CD4-positive, alpha-beta memory T cell (primary cell): ENCODE data around the gene SPPL2A. TPM values are rescaled to one million over a fixed set of nuclear protein-coding genes. Genes with fewer than 3 reads are reported as not detected.

Source experiments
- CTCF ChIA-PET: fragments of 350-600 bp; sonication (Branson Sonifier 250); formaldehyde crosslinking; loops from one replicate; lab custom pipeline; 2021; ENCODE audit warnings: inconsistent platforms; ENCODE audit not compliant: partially characterized antibody; lab: Charles Lee
- POLR2A ChIA-PET: fragments of 350-600 bp; sonication (Branson Sonifier 250); formaldehyde crosslinking; loops from one replicate; lab custom pipeline; 2021; ENCODE audit not compliant: partially characterized antibody; lab: Charles Lee
- DNase-seq, 5 donors: peaks; one replicate each; pipeline versions ENCODE4 v3.0.0 to v3.0.0-alpha.2; 2020 to 2022; ENCODE audit warnings: mixed read lengths in 1 of 5
- H3K27ac ChIP-seq: one replicate; pipeline ENCODE4 v1.7.0; 2013; ENCODE audit warnings: low read depth, low read length
- H3K27me3 ChIP-seq: 2 replicates; pipeline ENCODE4 v1.7.0; 2013; ENCODE audit warnings: mild to moderate bottlenecking, low read length, moderate library complexity; ENCODE audit not compliant: insufficient read depth
- H3K36me3 ChIP-seq: 2 replicates; pipeline ENCODE4 v1.7.0; 2013; ENCODE audit warnings: mild to moderate bottlenecking, low read length, moderate library complexity; ENCODE audit not compliant: insufficient read depth
- H3K4me1 ChIP-seq: 2 replicates; pipeline ENCODE4 v1.7.0; 2013; ENCODE audit warnings: mild to moderate bottlenecking, low read length, moderate library complexity; ENCODE audit not compliant: insufficient read depth
- H3K4me3 ChIP-seq, 2 donors: one replicate each; pipeline ENCODE4 v1.7.0; 2013; ENCODE audit warnings: low read length in 2 of 2, mild to moderate bottlenecking in 1 of 2
- H3K9me3 ChIP-seq, 2 donors: one replicate each; pipeline ENCODE4 v1.7.0; 2013; ENCODE audit warnings: low read length in 2 of 2, control low read depth in 1 of 2; ENCODE audit not compliant: control insufficient read depth in 1 of 2
- H3K27ac Mint-ChIP-seq, 7 donors: one replicate each; pipeline ENCODE4 v1.8.0; 2020 to 2021; ENCODE audit warnings: mixed read lengths in 7 of 7, mild to moderate bottlenecking in 6 of 7, inconsistent platforms in 3 of 7, moderate library complexity in 3 of 7
- H3K27me3 Mint-ChIP-seq, 2 donors: one replicate each; pipeline ENCODE4 v1.8.0; 2020 to 2021; ENCODE audit warnings: mixed read lengths in 2 of 2
- H3K36me3 Mint-ChIP-seq, 2 donors: one replicate each; pipeline ENCODE4 v1.8.0; 2020 to 2021; ENCODE audit warnings: mixed read lengths in 2 of 2, inconsistent platforms in 1 of 2, mild to moderate bottlenecking in 1 of 2
- H3K4me1 Mint-ChIP-seq, 4 donors: one replicate each; pipeline ENCODE4 v1.8.0; 2020 to 2021; ENCODE audit warnings: mixed read lengths in 4 of 4, mild to moderate bottlenecking in 1 of 4
- H3K4me3 Mint-ChIP-seq, 8 donors: one replicate each; pipeline ENCODE4 v1.8.0; 2020 to 2021; ENCODE audit warnings: mixed read lengths in 8 of 8, mild to moderate bottlenecking in 7 of 8, moderate library complexity in 6 of 8, inconsistent platforms in 3 of 8
- H3K9me3 Mint-ChIP-seq, 8 donors: one replicate each; pipeline ENCODE4 v1.8.0; 2020 to 2021; ENCODE audit warnings: mixed read lengths in 8 of 8, mild to moderate bottlenecking in 5 of 8, inconsistent platforms in 3 of 8, moderate library complexity in 1 of 8
- intact Hi-C: fragments of 100-400 bp; cut with micrococcal nuclease; formaldehyde crosslinking; loops from one replicate; pipeline ENCODE4 v1.15.1; 2023
- polyA plus RNA-seq, 2 donors: library from polyadenylated mRNA; unstranded; fragments of 300-500 nt; fragmentation: Illumina TruSeq; gene quantifications; one replicate each; pipeline ENCODE4 v1.2.3, GENCODE V29; 2021
- total RNA-seq, 2 experiments: library from RNA; stranded (reverse); gene quantifications; one replicate each; pipeline ENCODE4 v1.2.3, GENCODE V29; 2021

Gene SPPL2A
- total and polyA plus RNA-seq, 4 experiments from 2014 or later = 59.9 to 102 (median 77.8) TPM

- Mint-ChIP-seq H3K4me1 (peaks cover 40 to 72% (median 55%) of the 10 kb centered on the region in 4 donors), H3K9me3 (peaks cover 0 to 5% (median 0%) of the 10 kb centered on the region in 8 donors), H3K36me3 (peaks cover 5 to 37% of the 10 kb centered on the region in 2 donors), H3K4me3 (peak overlapping the region; percentile 98 to 100 (median 99)), H3K27ac (peak overlapping the region; percentile 98 to 100 (median 99)), H3K27me3 (no peaks in the 10 kb centered on the region)
- H3K4me3 ChIP-seq = peak overlapping the region; percentile 89 to 99
- H3K27me3 ChIP-seq = no peaks in the 10 kb centered on the region
- H3K9me3 ChIP-seq = no peaks in the 10 kb centered on the region
- DNase-seq = no peak
- intact Hi-C loops = no loop called here
- no peaks in the 10 kb centered on the region for H3K36me3 ChIP-seq
- ChIA-PET POLR2A (interaction anchor here (0.7 to 2.3 kb wide), 10 partner anchors 8 to 330 kb away, joined by 3 to 14 read pairs (median 6); partner anchors contain the start of genes AP4E1, GABPB1 and SPPL2A), CTCF (interaction anchor here (1.7 to 2.3 kb wide), 2 partner anchors 10 to 224 kb away, joined by 6 to 8 read pairs; partner anchors contain the start of gene AP4E1)
- H3K4me1 ChIP-seq = peaks cover 63% of the 10 kb centered on the region
- H3K27ac ChIP-seq = peak overlapping the region; percentile 99
Observed at GRCh38 chr15:50685191-50685975, 80.1 kb downstream of the SPPL2A start.

- intact Hi-C loops = no loop called here
- Histone ChIP-seq H3K4me1 (peaks cover 63% of the 10 kb centered on the region), H3K9me3 (no peaks in the 10 kb centered on the region), H3K4me3 (no peak overlapping the region), H3K27me3 (no peaks in the 10 kb centered on the region), H3K27ac (no peak overlapping the region), H3K36me3 (no peaks in the 10 kb centered on the region)
- Mint-ChIP-seq H3K27ac (peak overlapping the region in 6 of 7 donors; percentile 40 to 100 (median 73)), H3K27me3 (no peaks in the 10 kb centered on the region), H3K4me1 (peaks cover 37 to 76% (median 52%) of the 10 kb centered on the region in 4 donors), H3K4me3 (peak overlapping the region in 4 of 8 donors; percentile 21 to 49 (median 43)), H3K36me3 (peaks cover 5 to 35% of the 10 kb centered on the region in 2 donors), H3K9me3 (no peaks in the 10 kb centered on the region)
- ChIA-PET CTCF (interaction anchor here (1.0 kb wide), 1 partner anchor 9 kb away, joined by 3 read pairs; no protein-coding TSS in a partner anchor), POLR2A (no interaction called here)
- DNase-seq = no peak
Observed at GRCh38 chr15:50681467-50681866, 84.0 kb downstream of the SPPL2A start.

- POLR2A ChIA-PET = interaction anchor here (1.0 kb wide), 1 partner anchor 9 kb away, joined by 6 read pairs; the partner anchor contains the start of gene TRPM7
- Mint-ChIP-seq H3K4me1 (peaks cover 15 to 45% (median 31%) of the 10 kb centered on the region in 4 donors), H3K9me3 (no peaks in the 10 kb centered on the region)
Observed at GRCh38 chr15:50676799-50677483, 88.6 kb downstream of the SPPL2A start.

GRCh38 chr15:50675535-50676144, 89.9 kb downstream of the SPPL2A start:
- H3K27ac Mint-ChIP-seq = peak overlapping the region in 5 of 7 donors; percentile 19 to 56 (median 46)
- no peaks in the 10 kb centered on the region for H3K27me3 Mint-ChIP-seq
- peak in 4 of 5 donors; percentile 18 to 44 (median 30) for DNase-seq
- POLR2A ChIA-PET = interaction anchor here (1.0 to 1.4 kb wide), 3 partner anchors 201 to 233 kb away, joined by 3 to 5 read pairs (median 4); no protein-coding TSS in a partner anchor
- peaks cover 3 to 11% of the 10 kb centered on the region in 2 donors for H3K36me3 Mint-ChIP-seq
- H3K27me3 ChIP-seq = no peaks in the 10 kb centered on the region
- no peaks in the 10 kb centered on the region for H3K36me3 ChIP-seq
- intact Hi-C loops = loop anchor here (1.0 kb wide), 4 partner anchors 11 to 233 kb away; partner anchors contain the start of genes AP4E1 and TRPM7
- H3K4me1 Mint-ChIP-seq = peaks cover 11 to 41% (median 29%) of the 10 kb centered on the region in 4 donors
- peaks cover 21% of the 10 kb centered on the region for H3K4me1 ChIP-seq
- CTCF ChIA-PET = interaction anchor here (1.0 to 3.6 kb wide), 16 partner anchors 9 to 240 kb away, joined by 3 to 27 read pairs (median 4); partner anchors contain the start of gene AP4E1
- H3K4me3 ChIP-seq = no peak overlapping the region
- H3K4me3 Mint-ChIP-seq = no peak overlapping the region
- H3K9me3 ChIP-seq = no peaks in the 10 kb centered on the region
- H3K9me3 Mint-ChIP-seq = no peaks in the 10 kb centered on the region
- no peak overlapping the region for H3K27ac ChIP-seq

More at GRCh38 chr15:50676799-50677483, 88.6 kb downstream of the SPPL2A start:
- no peaks in the 10 kb centered on the region for H3K36me3 ChIP-seq
- no peaks in the 10 kb centered on the region for H3K27me3 Mint-ChIP-seq
- H3K4me1 ChIP-seq = peaks cover 34% of the 10 kb centered on the region
- no peaks in the 10 kb centered on the region for H3K27me3 ChIP-seq
- H3K4me3 Mint-ChIP-seq = peak overlapping the region in 2 of 8 donors; percentile 13 to 31
- peak overlapping the region in 6 of 7 donors; percentile 17 to 83 (median 36) for H3K27ac Mint-ChIP-seq
- no peak overlapping the region for H3K4me3 ChIP-seq
- CTCF ChIA-PET = interaction anchor here (0.6 to 3.6 kb wide), 10 partner anchors 9 to 239 kb away, joined by 3 to 27 read pairs (median 4); no protein-coding TSS in a partner anchor
- no peaks in the 10 kb centered on the region for H3K9me3 ChIP-seq
- intact Hi-C loops = no loop called here
- H3K36me3 Mint-ChIP-seq = peaks cover 3 to 18% of the 10 kb centered on the region in 2 donors
- no peak overlapping the region for H3K27ac ChIP-seq
- no peak for DNase-seq

GRCh38 chr15:50670115-50670514, 95.4 kb downstream of the SPPL2A start:
- H3K27ac Mint-ChIP-seq = peak overlapping the region in 2 of 7 donors; percentile 4 to 20

GRCh38 chr15:50669611-50670010, 95.9 kb downstream of the SPPL2A start:
- Histone ChIP-seq H3K27me3 (no peaks in the 10 kb centered on the region), H3K9me3 (no peaks in the 10 kb centered on the region), H3K36me3 (no peaks in the 10 kb centered on the region), H3K4me3 (no peak overlapping the region), H3K4me1 (peaks cover 7% of the 10 kb centered on the region), H3K27ac (no peak overlapping the region)
- DNase-seq = no peak
- POLR2A ChIA-PET = no interaction called here
- no peaks in the 10 kb centered on the region for H3K27me3 Mint-ChIP-seq
- peaks cover 0 to 15% of the 10 kb centered on the region in 2 donors for H3K36me3 Mint-ChIP-seq
- H3K4me3 Mint-ChIP-seq = no peak overlapping the region
- peaks cover 16 to 38% (median 34%) of the 10 kb centered on the region in 4 donors for H3K4me1 Mint-ChIP-seq
- H3K9me3 Mint-ChIP-seq = no peaks in the 10 kb centered on the region
- CTCF ChIA-PET = no interaction called here
- H3K27ac Mint-ChIP-seq = peak overlapping the region in 1 of 7 donors; percentile 20
- intact Hi-C loops = no loop called here

More at GRCh38 chr15:50670115-50670514, 95.4 kb downstream of the SPPL2A start:
- intact Hi-C loops = no loop called here
- DNase-seq = no peak
- Mint-ChIP-seq H3K9me3 (no peaks in the 10 kb centered on the region), H3K4me1 (peaks cover 16 to 39% (median 36%) of the 10 kb centered on the region in 4 donors), H3K36me3 (peaks cover 0 to 15% of the 10 kb centered on the region in 2 donors), H3K4me3 (no peak overlapping the region), H3K27me3 (no peaks in the 10 kb centered on the region)
- H3K4me1 ChIP-seq = peaks cover 7% of the 10 kb centered on the region
- no peaks in the 10 kb centered on the region for H3K36me3 ChIP-seq
- H3K4me3 ChIP-seq = no peak overlapping the region
- ChIA-PET CTCF (no interaction called here), POLR2A (no interaction called here)
- H3K27ac ChIP-seq = no peak overlapping the region
- H3K9me3 ChIP-seq = no peaks in the 10 kb centered on the region
- H3K27me3 ChIP-seq = no peaks in the 10 kb centered on the region
